Stomach smooth muscle (tissue), 2 donors: ENCODE results near the gene PODN.
A peak's percentile ranks its signal among the peaks of the same experiment; 100 is the strongest.

Experiments
- H3K27ac ChIP-seq: one replicate; pipeline ENCODE4 v1.7.0; 2013; ENCODE audit warnings: mild to moderate bottlenecking, low read length, inconsistent platforms
- H3K27me3 ChIP-seq, 2 donors: one replicate each; pipeline ENCODE4 v1.7.0; 2013; ENCODE audit warnings: low read length in 2 of 2; ENCODE audit not compliant: insufficient read depth in 2 of 2, control insufficient read depth in 1 of 2
- H3K36me3 ChIP-seq, 2 donors: one replicate each; pipeline ENCODE4 v1.7.0; 2013; ENCODE audit warnings: low read length in 2 of 2; ENCODE audit not compliant: control insufficient read depth in 2 of 2, insufficient read depth in 2 of 2
- H3K4me1 ChIP-seq: one replicate; pipeline ENCODE4 v1.7.0; 2013; ENCODE audit warnings: low read length; ENCODE audit not compliant: control insufficient read depth, insufficient read depth
- H3K4me3 ChIP-seq, 2 donors: one replicate each; pipeline ENCODE4 v1.7.0; 2013; ENCODE audit warnings: low read length in 2 of 2
- H3K9ac ChIP-seq, 2 donors: one replicate each; pipeline ENCODE4 v1.7.0; 2013; ENCODE audit warnings: low read length in 2 of 2, mild to moderate bottlenecking in 1 of 2
- H3K9me3 ChIP-seq, 2 donors: one replicate each; pipeline ENCODE4 v1.7.0; 2013; ENCODE audit warnings: low read length in 2 of 2; ENCODE audit not compliant: control insufficient read depth in 2 of 2
- donor health status: healthy.
- donor health status: Pancreatic carcinoma.

PODN gene

GRCh38 chr1:53081384-53082066, 19.5 kb downstream of the PODN start:
- H3K9me3 ChIP-seq = no peaks in the 10 kb centered on the region
- H3K4me3 ChIP-seq = no peak overlapping the region
- no peak overlapping the region for H3K9ac ChIP-seq
- peaks cover 38 to 51% of the 10 kb centered on the region in 2 donors for H3K36me3 ChIP-seq
- no peak overlapping the region for H3K27ac ChIP-seq
- no peaks in the 10 kb centered on the region for H3K27me3 ChIP-seq
- H3K4me1 ChIP-seq = peaks cover 18% of the 10 kb centered on the region

DNA sequence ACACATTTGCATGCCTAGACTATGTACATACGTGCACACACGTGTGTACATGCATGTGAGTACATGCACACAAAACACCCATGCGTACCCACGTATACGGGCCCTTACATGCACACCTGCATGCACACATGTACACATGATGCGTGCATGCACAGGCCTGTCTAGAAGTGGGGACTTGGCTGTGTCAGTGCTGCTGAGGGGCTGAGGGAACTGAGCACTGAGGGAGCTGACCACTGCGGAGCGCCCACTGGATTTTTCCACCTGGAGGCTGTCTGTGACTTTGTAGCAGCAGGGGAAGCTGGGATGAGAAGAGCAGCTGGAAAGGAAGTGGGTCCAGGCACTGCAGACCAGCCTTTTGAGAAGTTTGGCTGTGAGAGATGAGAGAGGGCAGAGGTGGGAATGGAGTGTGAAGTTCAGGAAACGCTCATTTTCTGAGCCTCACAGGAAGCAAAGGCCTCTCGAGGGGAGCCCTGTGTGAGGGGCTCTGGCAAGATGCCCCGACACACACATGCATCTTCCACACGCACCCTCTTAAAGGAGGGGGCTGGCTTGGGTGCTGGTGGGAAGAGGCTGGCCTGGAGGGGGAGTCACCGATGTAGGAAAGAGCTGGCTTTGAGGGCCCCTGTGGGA, 20.9 kb downstream of the PODN start:
- peaks cover 24% of the 10 kb centered on the region for H3K4me1 ChIP-seq
- peaks cover 38 to 48% of the 10 kb centered on the region in 2 donors for H3K36me3 ChIP-seq
- H3K27me3 ChIP-seq = no peaks in the 10 kb centered on the region
- H3K4me3 ChIP-seq = no peak overlapping the region
- no peaks in the 10 kb centered on the region for H3K9me3 ChIP-seq
- no peak overlapping the region for H3K9ac ChIP-seq
- H3K27ac ChIP-seq = no peak overlapping the region

DNA sequence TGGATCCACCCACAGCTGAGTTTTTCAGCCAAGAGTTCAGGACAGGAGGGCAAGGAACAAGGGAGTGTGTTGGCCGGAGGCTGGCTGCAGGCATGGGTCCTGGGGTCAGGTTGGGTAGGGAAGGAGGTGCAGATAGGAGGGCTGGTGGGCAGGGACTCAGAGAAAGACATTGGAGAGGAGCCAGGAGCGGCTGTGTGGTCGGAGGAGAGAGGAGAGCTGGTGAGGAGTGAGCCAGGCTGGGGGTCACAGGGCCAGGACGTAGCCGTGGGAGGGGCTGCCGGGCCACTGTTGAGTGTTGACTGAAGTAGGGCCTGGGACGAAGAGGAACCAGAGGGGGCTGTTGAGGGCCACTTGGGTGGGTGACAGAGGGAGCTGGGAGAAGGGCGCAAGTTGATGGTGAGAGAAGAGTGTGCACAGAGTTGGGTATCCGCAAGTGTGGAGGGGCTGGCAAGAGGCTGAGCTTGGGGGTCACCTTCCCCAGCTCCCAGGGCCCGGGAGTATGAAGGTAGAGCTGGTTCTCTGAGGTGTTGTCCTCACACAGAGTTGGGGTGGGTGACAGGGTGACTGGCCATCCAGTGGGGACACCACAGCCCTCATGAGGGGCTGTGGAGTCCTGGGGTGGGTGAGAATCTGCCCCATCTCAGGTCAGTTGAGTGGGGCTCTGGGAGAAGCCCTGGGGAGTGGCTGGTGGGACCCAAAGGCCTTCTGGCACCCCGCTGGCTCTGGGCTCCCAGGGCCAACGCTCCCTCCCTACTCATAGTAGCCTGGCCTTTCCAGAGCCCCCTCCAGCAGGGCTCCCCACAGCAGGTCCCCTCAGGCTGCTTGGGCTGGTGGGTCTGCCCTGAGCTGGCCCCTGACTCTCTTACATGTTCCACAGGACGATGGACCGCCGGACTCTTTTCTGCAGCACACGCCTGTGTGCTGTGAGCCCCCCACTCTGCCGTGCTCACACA, 21.9 kb downstream of the PODN start:
- peaks cover 31 to 42% of the 10 kb centered on the region in 2 donors for H3K36me3 ChIP-seq
- H3K9me3 ChIP-seq = no peaks in the 10 kb centered on the region
- peaks cover 27% of the 10 kb centered on the region for H3K4me1 ChIP-seq
- H3K4me3 ChIP-seq = no peak overlapping the region
- no peak overlapping the region for H3K27ac ChIP-seq
- H3K27me3 ChIP-seq = no peaks in the 10 kb centered on the region
- no peak overlapping the region for H3K9ac ChIP-seq

DNA sequence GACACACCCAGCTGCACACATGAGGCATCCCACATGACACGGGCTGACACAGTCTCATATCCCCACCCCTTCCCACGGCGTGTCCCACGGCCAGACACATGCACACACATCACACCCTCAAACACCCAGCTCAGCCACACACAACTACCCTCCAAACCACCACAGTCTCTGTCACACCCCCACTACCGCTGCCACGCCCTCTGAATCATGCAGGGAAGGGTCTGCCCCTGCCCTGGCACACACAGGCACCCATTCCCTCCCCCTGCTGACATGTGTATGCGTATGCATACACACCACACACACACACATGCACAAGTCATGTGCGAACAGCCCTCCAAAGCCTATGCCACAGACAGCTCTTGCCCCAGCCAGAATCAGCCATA, 22.6 kb downstream of the PODN start:
- Histone ChIP-seq H3K4me1 (peaks cover 28% of the 10 kb centered on the region), H3K9ac (no peak overlapping the region), H3K36me3 (peaks cover 28 to 40% of the 10 kb centered on the region in 2 donors), H3K27me3 (no peaks in the 10 kb centered on the region), H3K9me3 (no peaks in the 10 kb centered on the region), H3K4me3 (no peak overlapping the region), H3K27ac (no peak overlapping the region)

GRCh38 chr1:53085405-53085804, 23.4 kb downstream of the PODN start:
- no peaks in the 10 kb centered on the region for H3K27me3 ChIP-seq
- no peaks in the 10 kb centered on the region for H3K9me3 ChIP-seq
- H3K27ac ChIP-seq = peak overlapping the region; percentile 11
- H3K36me3 ChIP-seq = peaks cover 28 to 40% of the 10 kb centered on the region in 2 donors
- H3K4me3 ChIP-seq = no peak overlapping the region
- H3K9ac ChIP-seq = no peak overlapping the region
- H3K4me1 ChIP-seq = peaks cover 31% of the 10 kb centered on the region

- peak overlapping the region; percentile 11 for H3K27ac ChIP-seq
- H3K36me3 ChIP-seq = peaks cover 19 to 29% of the 10 kb centered on the region in 2 donors
- peaks cover 41% of the 10 kb centered on the region for H3K4me1 ChIP-seq
- no peaks in the 10 kb centered on the region for H3K27me3 ChIP-seq
- H3K9me3 ChIP-seq = no peaks in the 10 kb centered on the region
- H3K4me3 ChIP-seq = no peak overlapping the region
- H3K9ac ChIP-seq = no peak overlapping the region
Observed at GRCh38 chr1:53086491-53087070, 24.6 kb downstream of the PODN start.

GRCh38 chr1:53087332-53088285, 25.6 kb downstream of the PODN start:
- Histone ChIP-seq H3K4me1 (peaks cover 43% of the 10 kb centered on the region), H3K27ac (peak overlapping the region; percentile 11), H3K9me3 (no peaks in the 10 kb centered on the region), H3K36me3 (peaks cover 8 to 21% of the 10 kb centered on the region in 2 donors), H3K4me3 (no peak overlapping the region), H3K9ac (no peak overlapping the region), H3K27me3 (no peaks in the 10 kb centered on the region)

- H3K4me3 ChIP-seq = no peak overlapping the region
- H3K27me3 ChIP-seq = no peaks in the 10 kb centered on the region
- H3K9ac ChIP-seq = no peak overlapping the region
- H3K4me1 ChIP-seq = peaks cover 36% of the 10 kb centered on the region
- H3K36me3 ChIP-seq = peaks cover 5 to 15% of the 10 kb centered on the region in 2 donors
- no peaks in the 10 kb centered on the region for H3K9me3 ChIP-seq
- H3K27ac ChIP-seq = no peak overlapping the region
Observed at GRCh38 chr1:53088616-53089300, 26.7 kb downstream of the PODN start.

GRCh38 chr1:53089478-53090226, 27.6 kb downstream of the PODN start:
- no peaks in the 10 kb centered on the region for H3K9me3 ChIP-seq
- peaks cover 35% of the 10 kb centered on the region for H3K4me1 ChIP-seq
- no peak overlapping the region for H3K27ac ChIP-seq
- H3K36me3 ChIP-seq = peaks cover 2 to 13% of the 10 kb centered on the region in 2 donors
- H3K27me3 ChIP-seq = no peaks in the 10 kb centered on the region
- no peak overlapping the region for H3K4me3 ChIP-seq
- no peak overlapping the region for H3K9ac ChIP-seq
